ENCODE measurements around the gene VPS8.

Gene VPS8

GRCh38 chr3:184842433-184842832 is 30.5 kb downstream of the VPS8 start:
- H3K79me2 ChIP-seq (ENCODE audit: insufficient read depth, low read depth) = no peaks in the 10 kb centered on the region
- TF ChIP-seq CTCF (conservative IDR thresholded peaks at IDR 0.05; ENCODE audit: low read depth, low read length) = no peak
- no peak overlapping the region for H3K9ac ChIP-seq
- no peaks in the 10 kb centered on the region for H3K36me3 ChIP-seq (ENCODE audit: insufficient read depth)
- H3K27me3 ChIP-seq (ENCODE audit: insufficient read depth, low read depth) = no peaks in the 10 kb centered on the region
- no peak overlapping the region for H2AFZ ChIP-seq (ENCODE audit: low read depth)
- H3K27ac ChIP-seq = no peak overlapping the region
- no peak overlapping the region for H3K4me2 ChIP-seq
- H3K4me1 ChIP-seq (ENCODE audit: low read depth, poor library complexity, severe bottlenecking) = no peaks in the 10 kb centered on the region
- H4K20me1 ChIP-seq (ENCODE audit: insufficient read depth) = no peaks in the 10 kb centered on the region
- H3K4me3 ChIP-seq (IDR thresholded peaks at IDR 0.05; ENCODE audit: insufficient read depth, low read depth, low read length) = no peak overlapping the region

- H3K4me1 ChIP-seq (ENCODE audit: low read depth, poor library complexity, severe bottlenecking) = no peaks in the 10 kb centered on the region
- no peaks in the 10 kb centered on the region for H3K79me2 ChIP-seq (ENCODE audit: insufficient read depth, low read depth)
- H4K20me1 ChIP-seq (ENCODE audit: insufficient read depth) = no peaks in the 10 kb centered on the region
- H3K27me3 ChIP-seq (ENCODE audit: insufficient read depth, low read depth) = no peaks in the 10 kb centered on the region
- no peak overlapping the region for H3K27ac ChIP-seq
- no peak overlapping the region for H3K9ac ChIP-seq
- no peaks in the 10 kb centered on the region for H3K36me3 ChIP-seq (ENCODE audit: insufficient read depth)
- no peak for TF ChIP-seq CTCF (conservative IDR thresholded peaks at IDR 0.05; ENCODE audit: low read depth, low read length)
- H2AFZ ChIP-seq (ENCODE audit: low read depth) = no peak overlapping the region
- no peak overlapping the region for H3K4me2 ChIP-seq
- H3K4me3 ChIP-seq (IDR thresholded peaks at IDR 0.05; ENCODE audit: insufficient read depth, low read depth, low read length) = no peak overlapping the region
Observed at GRCh38 chr3:184845819-184846218, 33.9 kb downstream of the VPS8 start.

- Histone ChIP-seq H3K79me2 (ENCODE audit: insufficient read depth, low read depth) (no peaks in the 10 kb centered on the region), H2AFZ (ENCODE audit: low read depth) (no peak overlapping the region), H3K4me1 (ENCODE audit: low read depth, poor library complexity, severe bottlenecking) (no peaks in the 10 kb centered on the region), H3K4me3 (IDR thresholded peaks at IDR 0.05; ENCODE audit: insufficient read depth, low read depth, low read length) (no peak overlapping the region), H3K9ac (no peak overlapping the region), H3K27me3 (ENCODE audit: insufficient read depth, low read depth) (no peaks in the 10 kb centered on the region), H3K27ac (no peak overlapping the region), H3K36me3 (ENCODE audit: insufficient read depth) (no peaks in the 10 kb centered on the region), H3K4me2 (no peak overlapping the region), H4K20me1 (ENCODE audit: insufficient read depth) (no peaks in the 10 kb centered on the region)
- no peak for TF ChIP-seq CTCF (conservative IDR thresholded peaks at IDR 0.05; ENCODE audit: low read depth, low read length)
Observed at GRCh38 chr3:184846496-184846895, 34.5 kb downstream of the VPS8 start.

GRCh38 chr3:184848934-184849333 is 37.0 kb downstream of the VPS8 start:
- Histone ChIP-seq H3K4me3 (IDR thresholded peaks at IDR 0.05; ENCODE audit: insufficient read depth, low read depth, low read length) (no peak overlapping the region), H4K20me1 (ENCODE audit: insufficient read depth) (no peaks in the 10 kb centered on the region), H3K9ac (no peak overlapping the region), H2AFZ (ENCODE audit: low read depth) (no peak overlapping the region), H3K36me3 (ENCODE audit: insufficient read depth) (no peaks in the 10 kb centered on the region), H3K4me2 (no peak overlapping the region), H3K4me1 (ENCODE audit: low read depth, poor library complexity, severe bottlenecking) (no peaks in the 10 kb centered on the region), H3K79me2 (ENCODE audit: insufficient read depth, low read depth) (no peaks in the 10 kb centered on the region), H3K27me3 (ENCODE audit: insufficient read depth, low read depth) (no peaks in the 10 kb centered on the region), H3K27ac (no peak overlapping the region)
- TF ChIP-seq CTCF (conservative IDR thresholded peaks at IDR 0.05; ENCODE audit: low read depth, low read length) = no peak

GRCh38 chr3:184850201-184850600 is 38.2 kb downstream of the VPS8 start:
- Histone ChIP-seq H3K36me3 (ENCODE audit: insufficient read depth) (no peaks in the 10 kb centered on the region), H4K20me1 (ENCODE audit: insufficient read depth) (no peaks in the 10 kb centered on the region), H3K27me3 (ENCODE audit: insufficient read depth, low read depth) (no peaks in the 10 kb centered on the region), H3K4me3 (IDR thresholded peaks at IDR 0.05; ENCODE audit: insufficient read depth, low read depth, low read length) (no peak overlapping the region), H3K4me2 (no peak overlapping the region), H3K9ac (no peak overlapping the region), H2AFZ (ENCODE audit: low read depth) (no peak overlapping the region), H3K27ac (no peak overlapping the region), H3K4me1 (ENCODE audit: low read depth, poor library complexity, severe bottlenecking) (no peaks in the 10 kb centered on the region), H3K79me2 (ENCODE audit: insufficient read depth, low read depth) (no peaks in the 10 kb centered on the region)
- no peak for TF ChIP-seq CTCF (conservative IDR thresholded peaks at IDR 0.05; ENCODE audit: low read depth, low read length)
